Measurements from ENCODE around the gene PARD3.
"Not testable (repeated sequence)": the region's sequence is repeated elsewhere in the genome, so short reads cannot be mapped to it uniquely, and the experiment has no call there.

PARD3 gene

DNA sequence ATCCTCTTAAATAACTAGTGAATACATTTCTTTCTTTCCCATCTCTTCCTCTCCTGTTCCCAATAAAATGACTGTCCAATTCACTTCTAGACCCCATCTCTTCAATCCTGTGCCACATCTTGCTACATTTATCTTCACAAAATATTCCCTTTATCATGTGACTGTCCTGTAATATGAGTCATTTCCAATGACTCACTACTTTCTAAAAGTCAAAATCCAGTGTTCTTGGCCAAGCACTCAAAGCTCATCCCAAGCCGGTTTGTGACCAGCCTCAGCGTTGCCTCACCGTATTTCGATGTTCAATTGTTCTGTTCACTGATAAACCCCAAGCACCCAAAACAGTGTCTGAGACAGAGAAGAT, 104.7 kb downstream of the PARD3 start:
- Histone ChIP-seq H3F3A (ENCODE audit: control insufficient read depth, insufficient read depth) (no peaks in the 10 kb centered on the region), H3K27me3 (ENCODE audit: control insufficient read depth, low read length) (peaks cover 3% of the 10 kb centered on the region; the same call in 1 of the 2 replicates), H3K9me3 (ENCODE audit: control insufficient read depth, insufficient read depth, low read length) (no peaks in the 10 kb centered on the region), H3K79me2 (ENCODE audit: control insufficient read depth, low read length) (no peaks in the 10 kb centered on the region), H3K4me3 (ENCODE audit: low read length) (no peak overlapping the region), H3K4me1 (ENCODE audit: control insufficient read depth, low read length) (no peaks in the 10 kb centered on the region), H3K4me2 (ENCODE audit: low read length) (no peak overlapping the region), H3K9me2 (replicated peaks; ENCODE audit: control insufficient read depth, low read length) (no peaks in the 10 kb centered on the region), H3K27ac (ENCODE audit: low read depth, low read length) (no peak overlapping the region), H3K36me3 (ENCODE audit: control insufficient read depth, low read length) (no peaks in the 10 kb centered on the region), H4K20me1 (ENCODE audit: control insufficient read depth, insufficient read depth, low read depth, low read length) (no peaks in the 10 kb centered on the region)
- TF ChIP-seq EZH2phosphoT487 (IDR thresholded peaks at IDR 0.05; ENCODE audit: borderline replicate concordance, low read length) (no peak), CTCF (IDR thresholded peaks at IDR 0.05; ENCODE audit: low read depth, low read length, poor library complexity, severe bottlenecking) (no peak)

GRCh38 chr10:34709637-34710390, 105.3 kb downstream of the PARD3 start:
- Histone ChIP-seq H3K27me3 (ENCODE audit: control insufficient read depth, low read length) (peaks cover 3% of the 10 kb centered on the region; the same call in 1 of the 2 replicates), H3K9me2 (replicated peaks; ENCODE audit: control insufficient read depth, low read length) (no peaks in the 10 kb centered on the region), H3K4me2 (ENCODE audit: low read length) (no peak overlapping the region), H3K27ac (ENCODE audit: low read depth, low read length) (no peak overlapping the region), H3K9me3 (ENCODE audit: control insufficient read depth, insufficient read depth, low read length) (no peaks in the 10 kb centered on the region), H3K4me1 (ENCODE audit: control insufficient read depth, low read length) (no peaks in the 10 kb centered on the region), H3K79me2 (ENCODE audit: control insufficient read depth, low read length) (no peaks in the 10 kb centered on the region), H4K20me1 (ENCODE audit: control insufficient read depth, insufficient read depth, low read depth, low read length) (no peaks in the 10 kb centered on the region), H3K4me3 (ENCODE audit: low read length) (no peak overlapping the region), H3K36me3 (ENCODE audit: control insufficient read depth, low read length) (no peaks in the 10 kb centered on the region), H3F3A (ENCODE audit: control insufficient read depth, insufficient read depth) (no peaks in the 10 kb centered on the region)
- TF ChIP-seq EZH2phosphoT487 (IDR thresholded peaks at IDR 0.05; ENCODE audit: borderline replicate concordance, low read length) (no peak), CTCF (IDR thresholded peaks at IDR 0.05; ENCODE audit: low read depth, low read length, poor library complexity, severe bottlenecking) (no peak)

DNA sequence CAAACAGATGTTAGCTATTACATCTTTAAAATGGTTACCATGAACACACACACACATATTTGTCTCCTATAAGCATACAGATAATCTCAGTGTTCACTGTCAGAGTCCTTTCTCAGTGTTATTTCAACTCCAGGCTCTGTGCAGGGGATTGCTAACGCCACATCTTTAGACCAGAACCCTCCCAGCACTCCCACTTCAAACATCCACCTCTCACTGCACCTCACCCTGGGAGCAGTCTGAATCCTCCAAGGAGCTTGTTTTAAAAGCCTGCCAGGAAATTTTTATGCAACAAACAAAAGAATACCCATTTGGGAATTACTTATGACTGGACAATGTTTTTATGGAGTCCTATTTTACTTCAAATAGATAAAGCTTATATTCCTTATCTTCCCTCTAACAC, 107.4 kb downstream of the PARD3 start:
- no peaks in the 10 kb centered on the region for H4K20me1 ChIP-seq (ENCODE audit: control insufficient read depth, insufficient read depth, low read depth, low read length)
- no peaks in the 10 kb centered on the region for H3K4me1 ChIP-seq (ENCODE audit: control insufficient read depth, low read length)
- no peak overlapping the region for H3K27ac ChIP-seq (ENCODE audit: low read depth, low read length)
- H3K4me3 ChIP-seq (ENCODE audit: low read length): no peak overlapping the region
- H3K27me3 ChIP-seq (ENCODE audit: control insufficient read depth, low read length): peaks cover 3% of the 10 kb centered on the region; the same call in 1 of the 2 replicates
- no peaks in the 10 kb centered on the region for H3K9me2 ChIP-seq (replicated peaks; ENCODE audit: control insufficient read depth, low read length)
- H3K9me3 ChIP-seq (ENCODE audit: control insufficient read depth, insufficient read depth, low read length): no peaks in the 10 kb centered on the region
- no peak overlapping the region for H3K4me2 ChIP-seq (ENCODE audit: low read length)
- no peaks in the 10 kb centered on the region for H3K79me2 ChIP-seq (ENCODE audit: control insufficient read depth, low read length)
- H3F3A ChIP-seq (ENCODE audit: control insufficient read depth, insufficient read depth): no peaks in the 10 kb centered on the region
- no peaks in the 10 kb centered on the region for H3K36me3 ChIP-seq (ENCODE audit: control insufficient read depth, low read length)
- TF ChIP-seq CTCF (IDR thresholded peaks at IDR 0.05; ENCODE audit: low read depth, low read length, poor library complexity, severe bottlenecking) (no peak), EZH2phosphoT487 (IDR thresholded peaks at IDR 0.05; ENCODE audit: borderline replicate concordance, low read length) (no peak)

GRCh38 chr10:34706992-34707391, 108.1 kb downstream of the PARD3 start:
- H3K9me3 ChIP-seq (ENCODE audit: control insufficient read depth, insufficient read depth, low read length); H3K27ac ChIP-seq (ENCODE audit: low read depth, low read length); H3K9me2 ChIP-seq (replicated peaks; ENCODE audit: control insufficient read depth, low read length); H3K36me3 ChIP-seq (ENCODE audit: control insufficient read depth, low read length); H3F3A ChIP-seq (ENCODE audit: control insufficient read depth, insufficient read depth); H3K4me2 ChIP-seq (ENCODE audit: low read length); H3K27me3 ChIP-seq (ENCODE audit: control insufficient read depth, low read length); H4K20me1 ChIP-seq (ENCODE audit: control insufficient read depth, insufficient read depth, low read depth, low read length); H3K79me2 ChIP-seq (ENCODE audit: control insufficient read depth, low read length); H3K4me1 ChIP-seq (ENCODE audit: control insufficient read depth, low read length); H3K4me3 ChIP-seq (ENCODE audit: low read length): not testable (repeated sequence)
